A673 (cell line): Measurements from ENCODE around the gene SUMO2.

ENCODE experiments used
- CTCF ChIP-seq: fragments of 300-800, 200-600 bp; sonication (generic); conservative IDR thresholded peaks from 2 replicates; pipeline ENCODE4 v1.5.1; 2017; ENCODE audit warnings: low read depth, mild to moderate bottlenecking, antibody characterized with exemption, low read length, moderate library complexity, mixed read lengths
- EZH2 ChIP-seq: fragments of 200-600 bp; sonication (generic); IDR thresholded peaks from 2 replicates; pipeline ENCODE4 v1.6.1; 2017; ENCODE audit warnings: borderline replicate concordance, low read depth, mild to moderate bottlenecking, mixed read lengths, antibody characterized with exemption, low read length; ENCODE audit not compliant: poor library complexity, severe bottlenecking

DNA sequence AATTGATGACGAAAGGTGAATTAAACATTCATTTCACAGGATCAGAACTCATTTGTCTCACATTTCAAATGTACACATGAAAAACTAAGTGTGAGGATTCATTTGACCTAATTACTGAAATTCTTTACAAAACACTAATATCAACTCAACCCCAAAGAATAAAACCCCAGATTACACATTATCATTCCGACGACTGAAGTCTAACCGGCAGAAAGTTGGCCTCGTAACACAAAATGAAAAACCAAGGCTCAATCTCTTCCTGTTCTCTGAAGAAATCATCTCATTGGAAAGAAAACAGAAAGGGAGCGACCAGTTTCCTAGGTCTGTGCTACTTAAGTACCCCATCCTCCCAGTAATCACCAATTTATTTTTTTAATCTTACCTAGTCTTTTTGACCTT lies 30.2 kb downstream of the SUMO2 start:
- TF ChIP-seq CTCF (no peak), EZH2 (no peak)
